NCI-H1417 treated with DMSO at 0.1 percent for 48 hours (cell line): ENCODE results near the gene SYCE3.

Source experiments
- DNase-seq: peaks from one replicate; lab custom pipeline; 2025; lab: John Stamatoyannopoulos, UW

The SYCE3 gene

GRCh38 chr22:50518606-50519005, 44.1 kb downstream of the SYCE3 start:
- DNase-seq, result no peak

- DNase-seq, result no peak
Measured at GRCh38 chr22:50517495-50518260, 45.0 kb downstream of the SYCE3 start.

GRCh38 chr22:50516891-50517290, 45.8 kb downstream of the SYCE3 start:
- DNase-seq, result no peak

- no peak for DNase-seq
Measured at GRCh38 chr22:50516068-50516467, 46.7 kb downstream of the SYCE3 start.

- DNase-seq, result no peak
Measured at GRCh38 chr22:50513175-50513574, 49.5 kb downstream of the SYCE3 start.

- no peak for DNase-seq
Measured at GRCh38 chr22:50508897-50509296, 53.8 kb downstream of the SYCE3 start.

- peak; percentile 52 for DNase-seq
Measured at GRCh38 chr22:50507991-50508884, 54.5 kb downstream of the SYCE3 start, which contains the start of gene NCAPH2. TSS of gene NCAPH2 (plus strand) at chr22:50508224. CDS start at chr22:50508338, 114 bp downstream.

- no peak for DNase-seq
Measured at GRCh38 chr22:50507421-50507990, 55.2 kb downstream of the SYCE3 start, which contains the start of gene LMF2. TSS of gene LMF2 (minus strand) at chr22:50507702. CDS start at chr22:50507675, 27 bp downstream.

GRCh38 chr22:50506611-50507420, 55.9 kb downstream of the SYCE3 start:
- DNase-seq, result peak; percentile 49

- DNase-seq, result no peak
Measured at GRCh38 chr22:50505776-50506610, 56.7 kb downstream of the SYCE3 start.

- DNase-seq, result no peak
Measured at GRCh38 chr22:50505276-50505775, 57.4 kb downstream of the SYCE3 start.

GRCh38 chr22:50504369-50505211, 58.1 kb downstream of the SYCE3 start:
- no peak for DNase-seq

- DNase-seq, result no peak
Measured at GRCh38 chr22:50503475-50504145, 59.1 kb downstream of the SYCE3 start.

- DNase-seq, result no peak
Measured at GRCh38 chr22:50502628-50503474, 59.9 kb downstream of the SYCE3 start.

- no peak for DNase-seq
Measured at GRCh38 chr22:50502096-50502495, 60.6 kb downstream of the SYCE3 start.
